ENCODE measurements around the gene GRID2.
"Not testable (repeated sequence)": the region's sequence is repeated elsewhere in the genome, so short reads cannot be mapped to it uniquely, and the experiment has no call there.

Gene GRID2

DNA sequence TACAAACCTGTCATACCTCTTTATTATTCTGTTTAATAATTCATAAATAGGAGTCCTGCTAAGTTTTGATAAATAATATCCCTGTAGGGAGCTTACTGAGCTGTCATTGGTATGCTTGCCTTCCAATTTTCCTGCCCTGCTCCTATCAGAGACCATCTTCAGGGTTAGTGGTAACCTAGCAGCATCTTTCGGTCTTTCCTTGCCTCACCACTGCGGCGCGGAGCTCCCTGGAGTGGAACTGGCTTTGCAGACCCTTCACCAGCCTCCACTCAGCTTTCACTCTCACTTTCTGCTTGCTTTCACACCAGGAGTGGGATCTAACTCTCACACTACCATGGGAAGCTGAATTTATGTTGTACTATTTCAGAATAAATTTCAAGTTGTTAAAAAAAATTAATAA lies 1043.1 kb downstream of the GRID2 start:
- no peak for DNase-seq

DNA sequence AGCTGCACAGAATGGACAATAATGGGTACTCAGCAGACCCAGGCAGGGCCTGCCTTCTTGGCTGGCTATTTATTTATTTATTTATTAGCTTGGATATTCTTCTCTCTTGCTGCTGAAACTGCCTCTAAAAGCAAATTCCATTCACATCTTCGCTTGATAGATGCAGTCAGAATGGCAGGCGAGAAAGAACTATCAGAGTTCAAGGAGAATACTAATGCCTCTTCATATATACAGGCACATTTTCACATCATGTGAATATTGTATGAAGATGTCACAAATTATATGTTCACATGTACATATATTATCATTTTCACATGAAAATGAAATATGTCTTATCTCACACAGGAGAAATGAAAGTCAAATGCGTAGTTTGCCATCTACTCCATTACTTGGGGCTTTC lies 1045.1 kb downstream of the GRID2 start:
- no peak for DNase-seq

DNA sequence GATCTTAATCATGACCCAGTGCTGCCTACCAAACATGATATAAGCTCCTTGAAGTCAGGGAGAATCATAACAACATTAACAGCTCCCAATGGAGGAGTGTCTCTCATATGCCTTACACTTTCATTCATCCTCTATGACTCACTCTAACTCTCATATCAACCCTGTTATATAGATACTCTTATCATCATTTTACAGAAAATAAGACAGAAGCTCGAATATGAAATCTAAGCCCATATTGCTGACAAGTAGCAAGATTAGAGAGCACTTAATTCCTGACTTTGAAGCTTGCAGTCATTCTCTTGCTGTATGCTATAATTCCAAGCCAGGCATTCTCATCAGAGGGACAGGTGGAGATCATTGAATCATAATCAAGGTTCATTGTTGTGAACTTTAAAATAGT lies 1048.1 kb downstream of the GRID2 start:
- DNase-seq, result no peak

DNA sequence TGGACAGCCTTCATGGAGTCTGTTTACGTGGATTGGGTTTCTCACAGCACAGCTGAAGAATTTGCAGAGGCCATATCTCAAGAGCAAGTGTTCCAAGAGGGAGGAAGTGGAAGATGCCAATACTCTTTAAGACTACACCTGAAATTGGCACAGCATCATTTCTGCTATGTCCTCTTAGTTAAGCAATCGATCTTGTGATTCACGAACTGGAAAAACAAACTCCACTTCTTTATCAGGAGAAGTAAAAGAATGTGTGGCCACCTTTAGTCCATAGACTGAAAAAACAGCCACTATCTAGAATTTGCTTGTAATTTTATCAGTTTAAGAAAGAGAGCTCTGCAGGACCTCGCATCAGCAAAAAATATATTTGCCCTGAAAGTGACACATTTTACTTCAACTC lies 1051.6 kb downstream of the GRID2 start:
- no peak for DNase-seq

DNA sequence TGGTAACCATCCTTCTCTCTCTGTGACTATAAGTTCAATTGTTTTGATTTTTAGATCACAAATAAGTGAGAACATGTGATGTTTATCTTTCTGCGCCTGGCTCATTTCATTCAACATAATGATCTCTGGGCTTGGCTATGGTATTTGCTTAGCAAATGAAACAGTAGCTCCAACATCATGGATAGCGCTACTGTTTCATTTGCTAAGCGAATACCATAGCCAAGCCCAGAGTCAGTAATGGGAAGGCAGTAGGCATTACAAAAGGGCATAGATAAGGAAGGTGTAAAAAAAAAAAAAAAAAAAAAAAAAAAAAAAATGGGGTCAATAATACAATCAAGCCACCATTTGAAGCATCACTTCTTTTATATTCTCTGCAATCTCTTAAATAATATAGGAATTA lies 1055.8 kb downstream of the GRID2 start:
- DNase-seq, result no peak

DNA sequence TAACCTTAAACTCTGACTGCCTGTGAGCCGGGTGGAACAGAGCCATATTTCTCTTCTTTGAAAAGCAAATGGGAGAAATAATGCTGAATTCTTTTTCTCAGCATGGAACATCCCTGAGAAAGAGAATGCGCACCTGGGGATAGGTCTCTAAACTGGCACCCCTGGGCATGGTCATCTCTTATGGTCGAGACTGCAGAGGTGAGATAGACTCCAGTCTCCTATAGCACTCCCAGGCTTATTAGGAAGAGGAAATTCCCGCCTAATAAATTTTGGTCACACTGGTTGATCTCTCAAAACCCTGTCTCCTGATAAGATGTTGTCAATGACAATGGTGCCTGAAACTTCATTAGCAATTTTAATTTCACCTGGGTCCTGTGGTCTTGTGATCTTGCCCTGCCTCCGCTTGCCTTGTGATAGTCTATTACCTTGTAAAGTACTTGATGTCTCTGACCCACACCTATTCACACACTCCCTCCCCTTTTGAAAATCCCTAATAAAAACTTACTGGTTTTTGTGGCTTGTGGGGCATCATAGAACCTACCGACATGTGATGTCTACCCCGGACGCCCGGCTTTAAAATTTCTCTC lies 1062.5 kb downstream of the GRID2 start:
- DNase-seq, result not testable (repeated sequence)

DNA sequence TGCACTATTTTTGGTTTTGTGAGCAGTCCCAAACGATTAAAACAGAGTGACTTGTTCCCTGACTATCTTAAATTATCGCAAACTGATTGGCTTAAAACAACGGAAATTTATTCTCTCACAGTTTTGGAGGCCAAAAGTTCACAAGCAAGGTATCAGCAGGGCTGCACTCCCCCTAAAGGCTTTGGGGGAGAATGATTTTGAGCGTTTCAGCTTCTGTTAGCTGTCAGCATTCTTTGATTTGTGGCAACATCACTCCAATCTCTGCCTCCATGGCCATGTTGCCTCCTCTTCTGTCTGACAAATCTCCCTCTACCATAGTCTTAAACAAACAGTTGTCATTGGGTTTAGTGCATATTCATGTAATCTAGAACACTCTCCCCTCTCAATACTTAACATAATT lies 1065.2 kb downstream of the GRID2 start:
- DNase-seq, result no peak

DNA sequence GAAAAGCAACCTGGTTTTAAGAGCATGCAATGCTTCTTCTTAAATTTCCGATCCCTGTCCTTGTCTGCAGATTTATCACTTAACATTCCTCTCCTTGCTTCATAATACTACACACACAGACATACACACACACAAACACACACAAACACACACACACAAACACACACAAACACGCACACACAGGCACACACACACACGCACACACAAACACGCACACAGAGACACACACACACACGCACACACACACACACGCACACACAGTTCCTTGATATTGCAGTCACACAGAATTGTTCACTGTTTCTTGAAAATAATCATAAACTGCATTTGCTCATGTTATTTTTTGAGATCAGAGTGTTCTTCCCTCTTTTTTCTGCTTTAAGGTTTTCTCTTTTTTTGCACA lies 1066.5 kb downstream of the GRID2 start:
- no peak for DNase-seq

DNA sequence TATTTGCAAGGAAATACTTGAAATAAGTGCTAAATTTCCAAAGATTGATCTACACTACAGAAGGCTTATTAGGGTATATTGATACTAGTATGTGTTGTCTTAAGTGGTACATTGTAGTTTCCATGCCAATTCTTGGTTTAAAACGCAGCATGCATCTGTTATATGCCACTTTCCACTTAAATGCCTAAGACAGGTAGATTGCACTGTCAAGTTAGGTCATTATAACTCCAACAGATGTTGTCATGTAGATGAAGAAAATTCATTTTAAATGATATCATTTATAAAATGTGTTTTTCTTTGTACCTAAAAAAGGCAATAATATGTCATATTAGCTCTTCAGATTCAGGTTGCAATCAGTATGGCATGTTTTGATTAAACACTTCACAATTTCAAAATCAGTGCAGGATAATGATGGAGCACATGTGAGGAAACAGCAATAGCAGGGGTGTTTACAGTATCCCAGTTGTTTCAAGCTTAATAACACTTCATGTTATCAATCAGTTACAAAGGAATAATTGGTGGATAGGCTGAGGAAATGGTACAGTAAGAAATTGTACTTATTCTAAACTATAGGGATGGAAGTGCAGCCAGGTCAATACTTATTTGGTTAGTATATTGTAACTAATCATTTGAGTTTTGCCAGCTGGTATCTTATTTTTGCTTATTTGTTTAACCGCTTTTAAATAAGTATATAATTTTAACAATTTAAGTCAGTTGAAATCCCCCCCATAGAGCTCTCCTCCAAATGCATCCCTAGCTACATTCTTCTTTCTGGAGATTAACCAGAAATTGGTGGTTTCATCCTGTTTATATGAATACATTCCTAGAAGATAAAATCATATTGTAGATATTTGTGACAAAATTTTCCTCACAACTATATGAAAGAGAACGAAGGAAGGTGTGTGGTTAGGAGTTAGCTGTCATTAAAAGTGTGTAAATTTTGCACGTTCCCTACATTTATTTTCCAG lies 1070.4 kb downstream of the GRID2 start:
- DNase-seq, result no peak

DNA sequence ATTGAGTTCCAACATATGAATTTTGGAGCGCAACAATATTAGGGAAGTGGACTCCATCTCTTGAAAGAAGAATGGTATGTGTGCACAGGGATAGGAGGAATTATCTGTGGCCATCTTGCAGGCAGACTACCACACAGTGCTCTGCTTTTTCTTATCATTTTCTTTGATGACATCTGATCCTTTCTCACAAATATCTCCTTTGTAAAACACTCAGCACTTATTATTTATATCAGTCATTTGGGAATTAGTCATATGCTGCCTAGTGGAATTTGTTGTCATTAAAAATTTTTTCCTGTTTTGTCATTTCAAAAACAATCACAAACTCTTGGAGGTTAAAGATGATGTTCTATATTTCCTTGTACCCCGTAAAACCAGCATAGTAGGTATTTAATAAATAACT lies 1080.5 kb downstream of the GRID2 start:
- DNase-seq, result no peak

DNA sequence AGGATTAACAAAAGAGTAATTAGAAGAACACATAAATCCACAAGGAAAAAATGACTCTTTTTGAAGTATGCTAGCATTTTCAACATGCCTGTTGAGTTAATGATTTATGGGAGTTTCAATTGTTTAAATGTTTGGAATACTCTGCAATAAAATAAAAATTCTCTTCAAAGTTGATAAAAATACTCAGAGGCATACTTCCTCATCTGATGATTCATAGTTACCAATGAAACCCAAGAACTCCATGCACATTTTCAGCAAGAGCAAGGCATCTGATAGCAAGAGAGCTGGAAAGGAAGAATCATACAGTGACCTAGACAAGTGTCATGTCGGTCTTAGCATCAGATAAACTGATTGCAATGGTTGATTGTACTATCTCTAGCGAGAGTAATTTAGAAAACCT lies 1081.1 kb downstream of the GRID2 start:
- no peak for DNase-seq

DNA sequence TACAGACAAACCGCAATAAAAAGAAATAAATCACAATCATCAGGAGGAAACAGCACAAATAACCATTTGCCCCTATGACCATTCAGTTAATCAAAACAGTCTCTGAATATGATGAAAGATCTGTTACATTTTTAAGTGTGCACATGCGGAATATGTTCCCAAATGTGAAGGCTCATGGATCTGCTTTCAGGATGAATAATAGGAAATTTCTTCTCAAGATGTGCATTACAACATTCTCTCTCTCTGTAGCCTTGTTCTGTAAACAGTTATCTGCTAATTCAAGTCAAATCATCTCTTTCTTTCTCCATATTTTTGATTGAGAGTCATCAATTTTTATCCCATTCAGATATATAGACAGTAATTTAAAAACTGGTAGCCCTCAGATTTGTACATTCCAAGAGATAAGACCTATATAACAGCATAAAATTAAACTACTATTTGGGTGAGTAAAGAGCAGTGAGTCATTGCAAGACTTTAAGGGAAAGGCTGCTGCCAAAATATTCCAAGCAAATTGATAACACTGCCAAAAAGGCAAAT lies 1090.8 kb downstream of the GRID2 start:
- no peak for DNase-seq

DNA sequence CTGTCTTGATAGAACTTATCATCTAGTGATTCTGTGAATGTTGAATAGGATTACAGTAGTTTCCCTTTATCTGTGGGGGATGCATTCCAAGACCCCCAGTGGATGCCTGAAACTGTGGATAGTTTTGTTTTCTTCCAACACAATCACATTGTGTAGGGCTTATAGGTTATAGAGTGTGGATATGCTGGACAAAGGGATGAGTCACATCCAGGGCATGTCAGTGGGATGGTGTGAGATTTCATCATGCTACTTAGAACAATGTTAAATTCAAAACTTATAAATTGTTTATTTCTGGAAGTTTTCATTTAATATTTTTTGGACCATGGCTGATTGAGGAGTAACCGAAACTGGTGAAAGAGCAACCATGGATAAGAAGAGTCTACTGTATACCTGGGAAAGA lies 1092.5 kb downstream of the GRID2 start:
- DNase-seq, result no peak

DNA sequence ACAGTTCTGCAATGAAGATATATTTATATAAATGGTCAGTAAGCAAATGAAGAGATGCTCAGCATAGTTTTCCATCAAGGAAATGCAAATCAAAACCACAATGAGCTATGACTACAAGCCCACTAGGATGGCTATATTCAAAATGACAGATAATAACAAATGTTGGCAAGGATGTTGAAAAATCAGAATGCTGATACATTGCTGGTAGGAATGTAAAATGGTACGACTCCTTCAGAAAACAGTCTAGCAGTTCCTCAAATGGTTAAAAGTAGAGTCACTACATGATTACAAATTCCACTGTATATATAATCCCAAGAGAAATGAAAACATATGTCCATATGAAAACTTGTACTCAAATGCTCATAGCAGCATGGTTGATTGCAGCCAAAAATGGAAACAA lies 1099.8 kb downstream of the GRID2 start:
- DNase-seq, result no peak

DNA sequence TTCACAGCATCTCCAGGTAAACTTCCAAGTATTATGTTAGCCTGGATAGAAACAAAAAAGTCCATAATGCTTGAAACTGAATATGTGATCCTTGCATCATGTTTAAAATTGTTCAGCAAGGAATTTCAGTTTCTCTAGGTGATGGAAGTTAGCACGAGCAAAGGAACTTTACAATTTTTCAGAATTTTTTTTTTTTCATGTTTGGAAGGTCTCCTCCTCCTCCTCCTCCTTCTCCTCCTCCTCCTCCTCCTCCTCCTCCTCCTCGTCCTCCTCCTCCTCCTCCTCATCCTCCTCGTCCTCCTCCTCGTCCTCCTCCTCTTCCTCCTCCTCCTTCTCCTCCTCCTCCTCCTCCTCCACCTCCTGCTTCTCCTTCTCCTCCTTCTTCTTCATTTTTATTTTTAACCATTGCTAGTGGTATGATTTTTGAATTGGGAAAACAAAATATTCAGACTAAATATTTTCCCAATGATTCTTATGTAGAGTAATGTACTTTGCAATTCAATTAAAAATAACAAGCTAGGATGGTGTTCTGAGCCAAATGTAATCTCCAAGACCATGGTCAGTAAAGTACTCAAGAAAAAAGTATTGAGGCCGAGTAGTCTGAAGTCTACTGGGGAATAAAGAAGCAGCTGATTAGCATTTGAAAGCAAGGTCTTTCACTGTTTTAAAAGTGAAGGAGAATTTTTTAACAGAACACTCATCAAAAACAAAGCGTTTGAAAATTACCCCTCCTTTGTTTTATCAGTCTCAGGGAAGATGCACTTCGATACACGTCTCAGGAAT lies 1103.9 kb downstream of the GRID2 start:
- DNase-seq, result no peak

DNA sequence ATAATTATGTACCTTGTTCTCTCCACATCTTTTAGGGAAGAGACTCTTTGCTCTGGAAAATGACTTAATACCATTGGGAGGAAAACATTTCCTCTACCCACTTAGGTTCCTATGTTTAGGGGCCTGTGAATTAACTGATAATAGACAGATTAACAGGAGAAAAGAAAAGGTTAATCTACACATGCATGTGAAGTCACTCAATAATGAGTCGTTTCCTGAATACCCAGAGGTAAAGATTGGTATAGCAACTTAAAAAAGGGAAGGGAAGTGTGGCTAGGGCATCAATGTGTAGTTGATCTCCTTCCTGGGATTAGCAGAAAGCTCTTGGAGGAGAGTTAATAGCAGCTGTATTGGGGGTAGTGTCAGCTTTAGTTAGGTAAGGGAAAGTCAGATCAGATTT lies 1105.3 kb downstream of the GRID2 start:
- DNase-seq, result no peak

DNA sequence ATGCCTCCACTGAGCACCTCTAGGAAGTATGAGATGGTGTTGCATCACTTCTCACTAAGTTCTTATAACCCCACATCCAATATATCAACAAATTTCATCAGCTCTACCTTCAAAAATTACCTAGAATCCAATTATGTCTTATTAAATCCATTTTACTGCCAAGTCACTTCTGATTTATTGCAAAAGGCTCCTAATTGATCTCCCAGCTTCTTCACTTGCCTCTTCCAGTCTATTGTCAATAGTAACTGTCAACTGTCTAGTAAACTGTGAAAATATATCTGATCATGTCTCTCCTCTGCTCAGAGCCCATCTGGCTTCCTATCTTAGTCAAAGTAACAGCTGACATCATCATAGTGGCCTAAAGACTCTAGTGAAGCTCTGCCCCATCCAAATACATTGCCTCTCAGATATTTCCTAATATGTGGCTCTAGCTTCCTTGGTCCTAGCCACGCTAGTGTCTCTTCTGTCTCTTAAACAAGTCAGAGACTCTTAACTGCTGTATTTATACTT lies 1110.3 kb downstream of the GRID2 start:
- no peak for DNase-seq

DNA sequence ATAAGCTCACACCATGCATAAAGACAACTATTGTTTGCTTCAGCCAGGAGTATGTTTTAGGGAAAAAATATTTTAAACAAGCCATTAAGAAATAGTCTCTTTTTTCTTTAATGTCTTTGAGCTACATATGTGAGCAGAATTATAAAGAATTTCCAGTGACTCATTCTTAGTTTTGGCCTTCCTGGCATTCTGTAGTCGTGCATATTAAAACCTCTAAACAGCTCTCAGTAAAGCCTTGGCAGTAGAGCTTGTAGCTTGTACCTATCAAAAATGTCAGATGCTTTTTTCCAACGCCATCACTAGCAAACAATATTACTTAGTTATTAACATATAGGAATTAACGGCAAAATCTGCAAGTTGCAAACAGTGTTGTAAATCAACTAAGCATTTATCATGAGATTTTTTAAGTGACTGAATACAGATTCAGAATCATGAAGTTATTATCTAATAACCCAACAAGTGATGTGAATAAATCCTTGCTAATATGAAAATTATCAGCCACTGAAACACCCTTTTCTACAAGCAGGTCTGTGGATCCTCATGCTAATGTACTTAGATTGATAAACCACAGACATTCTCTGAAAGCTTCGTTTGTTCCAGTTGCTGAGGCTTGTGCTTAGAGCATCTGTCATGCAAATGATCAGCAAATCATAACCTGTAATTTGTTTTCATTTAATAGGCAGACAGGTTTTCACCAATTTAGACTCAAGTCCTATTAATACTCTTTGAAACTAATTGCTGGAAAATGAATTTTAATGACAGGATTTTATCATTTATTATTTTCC lies 1112.8 kb downstream of the GRID2 start:
- DNase-seq, result no peak

DNA sequence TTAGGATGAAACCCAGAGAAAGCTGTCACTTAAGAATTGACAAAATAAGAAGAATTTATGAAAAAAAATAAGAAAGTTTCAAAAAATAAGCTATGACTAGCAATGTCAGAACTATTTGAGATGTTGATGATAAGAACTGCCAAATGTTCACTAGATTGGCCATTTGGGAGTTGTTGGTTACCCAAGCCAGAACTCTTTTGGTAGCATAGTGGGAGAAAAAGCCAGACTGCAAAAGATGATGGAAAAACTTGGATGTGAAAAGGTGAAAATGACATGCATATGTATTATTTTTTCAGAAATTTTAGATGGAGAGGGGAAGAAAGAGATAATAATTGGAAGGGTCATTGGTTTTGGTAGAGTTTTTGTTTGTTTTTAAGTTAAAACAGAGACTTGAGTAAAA lies 1127.6 kb downstream of the GRID2 start:
- DNase-seq, result no peak

DNA sequence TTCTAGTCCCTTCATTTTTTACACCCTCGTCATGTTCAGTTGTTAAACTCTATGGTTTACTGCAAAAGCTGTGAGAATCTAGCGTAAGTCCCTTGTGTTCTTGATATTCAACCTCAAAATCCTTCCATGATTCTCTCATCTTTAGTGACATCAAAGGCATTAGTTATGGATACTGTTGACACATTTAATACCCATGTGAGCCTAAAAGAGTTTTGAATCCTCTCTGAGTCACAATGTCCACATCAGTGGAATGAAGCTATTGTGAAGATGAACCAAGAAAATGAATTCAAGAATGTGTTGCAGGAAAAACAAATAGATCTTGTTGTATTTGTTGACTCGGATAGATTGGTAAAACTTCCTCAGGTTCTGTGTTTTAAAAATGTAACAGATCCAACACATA lies 1130.1 kb downstream of the GRID2 start:
- no peak for DNase-seq

DNA sequence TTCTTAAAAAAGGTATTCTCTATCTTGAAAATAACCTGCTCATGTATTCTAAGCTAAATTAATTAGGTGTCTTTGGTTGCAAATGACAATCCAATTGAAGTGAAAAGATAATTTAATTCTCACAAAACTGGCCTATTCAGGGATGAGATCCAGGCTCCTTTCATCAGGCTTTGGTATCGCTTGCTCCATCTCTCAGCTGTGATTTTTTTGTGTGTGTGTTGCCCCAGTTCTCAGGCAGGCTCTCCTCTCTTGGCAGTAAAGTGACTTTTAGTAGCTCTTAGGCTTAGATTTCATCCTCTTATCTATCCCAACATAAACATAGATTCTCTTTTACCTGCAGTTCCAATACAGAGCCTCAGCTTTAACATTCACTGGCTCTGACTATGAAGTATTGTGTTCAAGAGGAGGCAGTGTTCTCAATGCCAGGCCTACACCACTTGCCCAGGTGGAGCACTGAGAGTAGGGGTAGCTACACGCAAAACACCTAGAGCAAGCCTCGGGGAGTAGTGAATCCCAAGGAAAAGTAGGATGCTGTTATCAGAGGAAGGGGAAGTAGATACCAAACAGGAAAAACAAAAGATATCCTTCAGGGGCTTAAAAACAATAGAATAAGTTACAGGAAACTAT lies 1132.3 kb downstream of the GRID2 start:
- no peak for DNase-seq

DNA sequence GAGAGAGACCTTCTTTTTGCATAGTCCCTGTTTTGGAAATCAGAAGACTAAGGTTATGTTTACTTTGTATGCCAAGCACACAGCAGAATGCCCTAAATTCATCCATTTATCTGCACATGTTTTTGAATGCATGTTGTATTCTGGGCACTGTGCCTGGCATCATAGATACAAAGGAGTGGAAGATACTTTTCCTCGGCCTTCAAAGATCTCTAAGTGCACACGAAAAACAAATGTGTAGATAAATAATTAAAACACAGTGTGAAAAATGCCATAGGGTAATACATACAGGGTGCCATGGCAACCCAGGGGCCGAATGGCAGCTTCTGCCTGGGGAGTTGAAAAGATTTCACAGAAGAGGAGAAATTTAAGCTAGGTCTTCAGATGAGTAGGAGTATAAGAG lies 1134.2 kb downstream of the GRID2 start:
- no peak for DNase-seq
